Common myeloid progenitor, CD34-positive (primary cell): Measurements from ENCODE around the gene ADAMTS4.

Experiments
- CTCF ChIA-PET: fragments of 350-600 bp; sonication (Branson Sonifier 250); formaldehyde crosslinking; loops from one replicate; lab custom pipeline; 2021; ENCODE audit warnings: antibody characterized with exemption; lab: Charles Lee
- POLR2A ChIA-PET: fragments of 350-600 bp; sonication (Branson Sonifier 250); formaldehyde crosslinking; loops from one replicate; lab custom pipeline; 2021; ENCODE audit warnings: antibody characterized with exemption; lab: Charles Lee
- DNase-seq, 3 donors: peaks; one replicate each; pipeline versions ENCODE4 v3.0.0 to v3.0.0-alpha.2; 2013
- H3K27ac ChIP-seq, 2 experiments: 1 replicate in 1 of 2; 2 replicates in 1 of 2; pipeline ENCODE4 v1.7.0; 2013; ENCODE audit warnings: inconsistent platforms in 2 of 2, low read length in 2 of 2, mild to moderate bottlenecking in 2 of 2, low read depth in 1 of 2, moderate library complexity in 1 of 2; ENCODE audit not compliant: severe bottlenecking in 2 of 2, insufficient read depth in 1 of 2, poor library complexity in 1 of 2
- H3K27me3 ChIP-seq, 5 experiments: replicated peaks in 2 of 5; 1 replicate in 3 of 5; 2 replicates in 2 of 5; pipeline versions ENCODE4 v1.6.1 to v1.7.0; 2013; ENCODE audit warnings: low read length in 4 of 5, mild to moderate bottlenecking in 2 of 5, moderate library complexity in 2 of 5, inconsistent platforms in 1 of 5; ENCODE audit not compliant: insufficient read depth in 5 of 5, control insufficient read depth in 4 of 5
- H3K36me3 ChIP-seq, 4 experiments: 1 replicate in 2 of 4; 2 replicates in 2 of 4; pipeline versions ENCODE4 v1.6.1 to v1.7.0; 2013; ENCODE audit warnings: low read length in 3 of 4, control low read depth in 1 of 4, mild to moderate bottlenecking in 1 of 4; ENCODE audit not compliant: control insufficient read depth in 4 of 4, insufficient read depth in 4 of 4
- H3K4me1 ChIP-seq, 4 experiments: 1 replicate in 3 of 4; 2 replicates in 1 of 4; pipeline versions ENCODE4 v1.6.1 to v1.7.1; 2013; ENCODE audit warnings: low read length in 3 of 4, mild to moderate bottlenecking in 3 of 4, control low read depth in 1 of 4, inconsistent platforms in 1 of 4, moderate library complexity in 1 of 4; ENCODE audit not compliant: control insufficient read depth in 4 of 4, insufficient read depth in 4 of 4; ENCODE audit errors: control extremely low read depth in 1 of 4
- H3K4me3 ChIP-seq, 7 experiments: 1 replicate in 4 of 7; 2 replicates in 3 of 7; pipeline versions ENCODE4 v1.5.1 to v1.7.0; 2013; ENCODE audit warnings: mild to moderate bottlenecking in 7 of 7, low read length in 6 of 7, moderate library complexity in 6 of 7, inconsistent platforms in 2 of 7, low read depth in 2 of 7, control low read depth in 1 of 7; ENCODE audit not compliant: insufficient read depth in 4 of 7, control insufficient read depth in 1 of 7; ENCODE audit errors: extremely low read depth in 1 of 7
- H3K9me3 ChIP-seq, 5 experiments: 1 replicate in 4 of 5; 2 replicates in 1 of 5; pipeline versions ENCODE4 v1.6.1 to v1.7.1; 2013; ENCODE audit warnings: low read length in 4 of 5, mild to moderate bottlenecking in 2 of 5, inconsistent platforms in 1 of 5, low read depth in 1 of 5, moderate library complexity in 1 of 5; ENCODE audit not compliant: control insufficient read depth in 4 of 5, insufficient read depth in 2 of 5; ENCODE audit errors: control extremely low read depth in 1 of 5
- WGBS: methylation state at CpG from one replicate; pipeline ENCODE4 v1.1.5; 2013; ENCODE audit not compliant: insufficient coverage; 5-methylcytosine and 5-hydroxymethylcytosine counted together

ADAMTS4 gene

GRCh38 chr1:161222175-161223019 lies 23.5 kb upstream of the ADAMTS4 start:
- WGBS = 97% methylated on average over 4 of the region's 6 CpGs
- Histone ChIP-seq H3K27me3 (no peaks in the 10 kb centered on the region), H3K27ac (no peak overlapping the region), H3K36me3 (peaks cover 0 to 14% (median 0%) of the 10 kb centered on the region in 4 experiments), H3K9me3 (no peaks in the 10 kb centered on the region), H3K4me1 (peaks cover 2 to 30% (median 23%) of the 10 kb centered on the region in 4 experiments), H3K4me3 (no peak overlapping the region)
- POLR2A ChIA-PET = interaction anchor here (0.5 to 0.6 kb wide), 2 partner anchors 64 to 938 kb away, joined by 3 read pairs; no protein-coding TSS in a partner anchor
- no peak for DNase-seq
- CTCF ChIA-PET = interaction anchor here (0.6 to 16.6 kb wide), 17 partner anchors 15 to 168 kb away, joined by 3 to 316 read pairs (median 3); partner anchors contain the start of genes ADAMTS4, CFAP126 and NDUFS2

- no peaks in the 10 kb centered on the region for H3K9me3 ChIP-seq
- CTCF ChIA-PET = interaction anchor here (1.0 to 16.6 kb wide), 9 partner anchors 8 to 155 kb away, joined by 3 to 316 read pairs (median 4); partner anchors contain the start of genes CFAP126 and NDUFS2
- no peak overlapping the region for H3K4me3 ChIP-seq
- POLR2A ChIA-PET = interaction anchor here (1.6 kb wide), 1 partner anchor 8 kb away, joined by 4 read pairs; no protein-coding TSS in a partner anchor
- DNase-seq = no peak
- WGBS = 90% methylated on average over 3 of the region's 5 CpGs
- H3K27ac ChIP-seq = no peak overlapping the region
- peaks cover 6 to 37% (median 25%) of the 10 kb centered on the region in 4 experiments for H3K4me1 ChIP-seq
- H3K27me3 ChIP-seq = no peaks in the 10 kb centered on the region
- H3K36me3 ChIP-seq = peaks cover 0 to 14% (median 0%) of the 10 kb centered on the region in 4 experiments
Measured at GRCh38 chr1:161220002-161220401, 21.1 kb upstream of the ADAMTS4 start.

GRCh38 chr1:161219078-161219892 lies 20.4 kb upstream of the ADAMTS4 start:
- POLR2A ChIA-PET = interaction anchor here (1.6 kb wide), 1 partner anchor 9 kb away, joined by 4 read pairs; no protein-coding TSS in a partner anchor
- Histone ChIP-seq H3K4me3 (no peak overlapping the region), H3K36me3 (peaks cover 0 to 16% (median 1%) of the 10 kb centered on the region in 4 experiments), H3K9me3 (no peaks in the 10 kb centered on the region), H3K27ac (no peak overlapping the region), H3K4me1 (peaks cover 6 to 42% (median 29%) of the 10 kb centered on the region in 4 experiments), H3K27me3 (no peaks in the 10 kb centered on the region)
- DNase-seq = no peak
- 100% methylated on average over 5 of the region's 5 CpGs for WGBS
- CTCF ChIA-PET = interaction anchor here (0.9 to 16.6 kb wide), 11 partner anchors 9 to 163 kb away, joined by 3 to 316 read pairs (median 4); partner anchors contain the start of genes CFAP126 and NDUFS2

- H3K4me1 ChIP-seq = peaks cover 8 to 48% (median 30%) of the 10 kb centered on the region in 4 experiments
- no peaks in the 10 kb centered on the region for H3K27me3 ChIP-seq
- no peak overlapping the region for H3K27ac ChIP-seq
- CTCF ChIA-PET = interaction anchor here (1.0 to 16.6 kb wide), 10 partner anchors 9 to 164 kb away, joined by 3 to 316 read pairs (median 4); partner anchors contain the start of genes CFAP126 and NDUFS2
- DNase-seq = no peak
- H3K36me3 ChIP-seq = peaks cover 0 to 23% (median 9%) of the 10 kb centered on the region in 4 experiments
- H3K9me3 ChIP-seq = no peaks in the 10 kb centered on the region
- WGBS = 91% methylated on average over 6 of the region's 8 CpGs
- POLR2A ChIA-PET = interaction anchor here (1.6 kb wide), 1 partner anchor 10 kb away, joined by 4 read pairs; no protein-coding TSS in a partner anchor
- H3K4me3 ChIP-seq = no peak overlapping the region
Measured at GRCh38 chr1:161218301-161219077, 19.6 kb upstream of the ADAMTS4 start.

- Histone ChIP-seq H3K27ac (no peak overlapping the region), H3K9me3 (no peaks in the 10 kb centered on the region), H3K36me3 (peaks cover 0 to 29% (median 15%) of the 10 kb centered on the region in 4 experiments), H3K4me3 (peak overlapping the region in 1 of 7 experiments; percentile 52), H3K27me3 (no peaks in the 10 kb centered on the region), H3K4me1 (peaks cover 8 to 48% (median 30%) of the 10 kb centered on the region in 4 experiments)
- no peak for DNase-seq
- CTCF ChIA-PET = interaction anchor here (0.9 to 16.6 kb wide), 7 partner anchors 10 to 170 kb away, joined by 3 to 316 read pairs (median 4); partner anchors contain the start of gene NDUFS2
- 85% methylated on average over 3 of the region's 6 CpGs for WGBS
- POLR2A ChIA-PET = no interaction called here
Measured at GRCh38 chr1:161217831-161218230, 19.0 kb upstream of the ADAMTS4 start.
